ENCODE results near the gene RALGAPA2. TPM values are rescaled to one million over a fixed set of nuclear protein-coding genes. Genes with fewer than 3 reads are reported as not detected.

RALGAPA2 gene
- total and polyA plus RNA-seq, 10 donors: 1.2 to 55.2 (median 29.4) TPM

DNA sequence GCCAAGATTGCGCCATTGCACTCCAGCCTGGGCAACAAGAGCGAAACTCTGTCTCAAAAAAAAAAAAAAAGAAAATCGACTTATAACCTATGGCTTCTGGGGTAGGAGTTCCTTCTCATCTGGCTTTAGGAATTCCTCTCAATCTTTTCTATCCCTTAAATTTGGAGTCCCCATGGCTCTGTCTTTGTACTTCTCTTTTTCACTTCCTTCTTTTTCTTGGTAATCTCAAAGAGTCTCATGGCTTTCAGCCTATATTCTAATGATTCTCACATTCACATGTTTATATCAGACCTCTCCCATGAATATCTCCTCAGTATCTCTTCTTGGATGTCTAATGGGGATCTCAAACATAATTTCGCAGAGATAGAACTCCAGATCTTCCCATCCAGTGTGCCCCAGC is 42.8 kb upstream of the RALGAPA2 start:
- peaks cover 0 to 30% (median 2%) of the 10 kb centered on the region in 6 donors for H3K4me1 ChIP-seq
- no peaks in the 10 kb centered on the region for H3K36me3 ChIP-seq
- peaks cover 0 to 29% (median 0%) of the 10 kb centered on the region in 7 donors for H3K27me3 ChIP-seq (replicated peaks in 1 of 7)
- TF ChIP-seq, protein P1, sequence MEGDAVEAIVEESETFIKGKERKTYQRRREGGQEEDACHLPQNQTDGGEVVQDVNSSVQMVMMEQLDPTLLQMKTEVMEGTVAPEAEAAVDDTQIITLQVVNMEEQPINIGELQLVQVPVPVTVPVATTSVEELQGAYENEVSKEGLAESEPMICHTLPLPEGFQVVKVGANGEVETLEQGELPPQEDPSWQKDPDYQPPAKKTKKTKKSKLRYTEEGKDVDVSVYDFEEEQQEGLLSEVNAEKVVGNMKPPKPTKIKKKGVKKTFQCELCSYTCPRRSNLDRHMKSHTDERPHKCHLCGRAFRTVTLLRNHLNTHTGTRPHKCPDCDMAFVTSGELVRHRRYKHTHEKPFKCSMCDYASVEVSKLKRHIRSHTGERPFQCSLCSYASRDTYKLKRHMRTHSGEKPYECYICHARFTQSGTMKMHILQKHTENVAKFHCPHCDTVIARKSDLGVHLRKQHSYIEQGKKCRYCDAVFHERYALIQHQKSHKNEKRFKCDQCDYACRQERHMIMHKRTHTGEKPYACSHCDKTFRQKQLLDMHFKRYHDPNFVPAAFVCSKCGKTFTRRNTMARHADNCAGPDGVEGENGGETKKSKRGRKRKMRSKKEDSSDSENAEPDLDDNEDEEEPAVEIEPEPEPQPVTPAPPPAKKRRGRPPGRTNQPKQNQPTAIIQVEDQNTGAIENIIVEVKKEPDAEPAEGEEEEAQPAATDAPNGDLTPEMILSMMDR (IDR thresholded peaks at IDR 0.05 in 8 of 11, conservative IDR thresholded peaks at IDR 0.05 in 3 of 11): no peak
- TF ChIP-seq POLR2A (IDR thresholded peaks at IDR 0.05) (no peak), POLR2AphosphoS5 (IDR thresholded peaks at IDR 0.05) (no peak)
- H3K9me3 ChIP-seq: no peaks in the 10 kb centered on the region
- no peak overlapping the region for H3K4me3 ChIP-seq
- no peak for DNase-seq
- WGBS, 5 donors: 69 to 90% (median 79%) methylated on average over 4 of the region's 4 CpGs
- intact Hi-C loops (cut with DNase I; ENCODE audit: low total_unique reads): no loop called here
- peak overlapping the region in 1 of 8 donors; percentile 35 for H3K27ac ChIP-seq

DNA sequence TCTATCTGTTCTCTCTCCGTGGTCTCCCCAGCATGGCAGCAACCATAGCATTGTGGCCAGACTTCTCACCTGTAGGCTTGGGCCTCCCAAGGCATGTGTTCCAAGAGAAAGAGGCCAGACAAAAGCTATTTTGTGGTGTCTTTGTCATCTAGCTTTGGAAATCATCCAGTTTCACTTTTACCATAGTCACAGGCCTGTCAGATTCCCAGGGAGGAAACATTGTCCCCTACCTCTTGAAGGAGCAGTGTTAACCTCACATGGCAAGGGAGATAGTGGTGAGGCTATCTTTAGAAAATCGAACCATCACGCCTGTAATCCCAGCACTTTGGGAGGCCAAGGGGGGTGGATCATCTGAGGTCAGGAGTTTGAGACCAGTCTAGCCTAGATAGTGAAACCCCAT is 42.3 kb upstream of the RALGAPA2 start:
- no peaks in the 10 kb centered on the region for H3K36me3 ChIP-seq
- WGBS, 5 donors: 60 to 76% (median 72%) methylated on average over 3 of the region's 3 CpGs
- TF ChIP-seq, protein P1 (IDR thresholded peaks at IDR 0.05 in 8 of 11, conservative IDR thresholded peaks at IDR 0.05 in 3 of 11): no peak
- TF ChIP-seq POLR2AphosphoS5 (IDR thresholded peaks at IDR 0.05) (no peak), POLR2A (IDR thresholded peaks at IDR 0.05) (no peak)
- peaks cover 0 to 2% (median 0%) of the 10 kb centered on the region in 8 donors for H3K9me3 ChIP-seq
- H3K27ac ChIP-seq: peak overlapping the region in 1 of 8 donors; percentile 35
- intact Hi-C loops (cut with DNase I; ENCODE audit: low total_unique reads): no loop called here
- peaks cover 0 to 30% (median 2%) of the 10 kb centered on the region in 6 donors for H3K4me1 ChIP-seq
- DNase-seq: no peak
- no peak overlapping the region for H3K4me3 ChIP-seq
- peaks cover 0 to 35% (median 0%) of the 10 kb centered on the region in 7 donors for H3K27me3 ChIP-seq (replicated peaks in 1 of 7)

DNA sequence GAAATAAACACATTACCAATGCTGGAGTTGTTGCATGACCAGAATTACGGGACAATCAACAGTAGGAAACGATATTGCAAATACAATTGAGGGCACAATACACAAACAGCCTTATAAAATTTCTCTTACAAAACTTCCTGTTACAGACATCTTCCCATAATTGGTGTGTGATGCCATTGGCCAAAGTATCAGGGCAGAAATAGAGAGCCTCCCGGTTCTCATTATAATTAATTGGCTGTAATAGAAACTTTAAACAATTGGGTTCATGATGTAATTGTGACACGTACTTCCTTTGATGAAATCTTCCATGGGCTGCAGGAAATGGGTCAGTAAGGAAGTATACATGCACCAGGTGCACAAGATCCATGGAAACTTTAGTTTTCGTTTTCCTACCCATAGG is 40.3 kb upstream of the RALGAPA2 start:
- Histone ChIP-seq H3K36me3 (no peaks in the 10 kb centered on the region), H3K4me1 (peaks cover 0 to 30% (median 2%) of the 10 kb centered on the region in 6 donors), H3K27ac (peak overlapping the region in 3 of 8 donors; percentile 29 to 57 (median 52)), H3K4me3 (no peak overlapping the region), H3K9me3 (peaks cover 0 to 22% (median 18%) of the 10 kb centered on the region in 8 donors), H3K27me3 (replicated peaks in 1 of 7) (peaks cover 0 to 50% (median 0%) of the 10 kb centered on the region in 7 donors)
- 31 to 62% (median 41%) methylated on average over 5 of the region's 5 CpGs for WGBS, 5 donors
- intact Hi-C loops (cut with DNase I; ENCODE audit: low total_unique reads): no loop called here
- no peak for DNase-seq
- TF ChIP-seq, protein P1 (IDR thresholded peaks at IDR 0.05 in 8 of 11, conservative IDR thresholded peaks at IDR 0.05 in 3 of 11): no peak
- no peak for TF ChIP-seq POLR2AphosphoS5 (IDR thresholded peaks at IDR 0.05)
- TF ChIP-seq POLR2A (IDR thresholded peaks at IDR 0.05): no peak

DNA sequence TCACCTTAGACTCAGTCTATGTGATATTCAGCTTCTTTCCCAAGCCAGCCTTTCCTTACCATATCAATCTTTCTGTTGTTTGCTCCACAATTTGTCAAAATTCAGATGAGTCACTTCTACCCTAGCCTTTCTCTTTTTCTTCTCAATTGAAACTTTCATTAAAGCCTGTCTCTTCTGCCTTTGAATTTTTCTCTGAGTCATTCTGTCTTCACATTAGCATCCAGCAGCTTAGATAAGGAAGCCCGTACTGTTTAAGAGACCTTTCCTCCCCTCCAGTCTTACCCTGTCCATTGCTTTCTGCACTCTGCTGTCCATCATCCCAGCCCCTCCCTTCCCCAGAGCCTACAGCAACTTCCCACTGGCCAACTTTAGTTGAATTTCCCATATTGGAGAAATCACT is 34.9 kb upstream of the RALGAPA2 start:
- DNase-seq: no peak
- 62 to 79% (median 66%) methylated on average over 1 of the region's 1 CpG for WGBS, 5 donors

More for the DNA sequence above, 34.9 kb upstream of the RALGAPA2 start:
- Histone ChIP-seq H3K4me3 (no peak overlapping the region), H3K4me1 (peaks cover 4 to 29% (median 17%) of the 10 kb centered on the region in 6 donors), H3K27me3 (replicated peaks in 1 of 7) (peaks cover 0 to 73% (median 0%) of the 10 kb centered on the region in 7 donors), H3K9me3 (peaks cover 0 to 27% (median 19%) of the 10 kb centered on the region in 8 donors), H3K27ac (no peak overlapping the region), H3K36me3 (no peaks in the 10 kb centered on the region)
- TF ChIP-seq, protein P1 (IDR thresholded peaks at IDR 0.05 in 8 of 11, conservative IDR thresholded peaks at IDR 0.05 in 3 of 11): no peak
- TF ChIP-seq POLR2A (IDR thresholded peaks at IDR 0.05) (no peak), POLR2AphosphoS5 (IDR thresholded peaks at IDR 0.05) (no peak)
- intact Hi-C loops (cut with DNase I; ENCODE audit: low total_unique reads): no loop called here

Data from spleen (tissue), 11 donors.